ENCODE data around the gene CDC45. TPM values are rescaled to one million over a fixed set of nuclear protein-coding genes. Genes with fewer than 3 reads are reported as not detected.

Gene CDC45
- total and polyA plus RNA-seq, 2 donors (not counting 1 experiment from before 2014, with no cell fraction given): 3.8 to 12.0 TPM

DNA sequence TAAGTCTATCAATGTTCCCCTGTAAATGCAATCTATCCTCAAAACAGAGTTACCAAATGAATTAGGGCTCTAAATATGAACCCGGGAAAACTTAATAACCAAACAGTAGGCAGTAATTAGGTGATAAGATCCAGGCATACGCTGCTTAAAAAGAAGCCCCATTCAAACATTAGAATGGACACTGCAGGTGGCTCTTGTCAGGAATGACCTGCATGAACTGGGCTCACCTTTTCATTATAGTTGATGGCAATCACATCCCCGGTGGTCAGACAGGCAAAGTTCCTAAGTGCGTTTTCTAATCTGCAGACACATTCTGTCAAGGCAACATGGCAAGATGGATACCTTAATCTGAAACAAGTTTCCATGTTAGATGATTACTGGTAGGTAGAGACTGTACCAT is 14.7 kb upstream of the CDC45 start:
- TF ChIP-seq EZH2 (IDR thresholded peaks at IDR 0.05; ENCODE audit: low read length, missing control alignments): no peak
- TF ChIP-seq, protein P1, sequence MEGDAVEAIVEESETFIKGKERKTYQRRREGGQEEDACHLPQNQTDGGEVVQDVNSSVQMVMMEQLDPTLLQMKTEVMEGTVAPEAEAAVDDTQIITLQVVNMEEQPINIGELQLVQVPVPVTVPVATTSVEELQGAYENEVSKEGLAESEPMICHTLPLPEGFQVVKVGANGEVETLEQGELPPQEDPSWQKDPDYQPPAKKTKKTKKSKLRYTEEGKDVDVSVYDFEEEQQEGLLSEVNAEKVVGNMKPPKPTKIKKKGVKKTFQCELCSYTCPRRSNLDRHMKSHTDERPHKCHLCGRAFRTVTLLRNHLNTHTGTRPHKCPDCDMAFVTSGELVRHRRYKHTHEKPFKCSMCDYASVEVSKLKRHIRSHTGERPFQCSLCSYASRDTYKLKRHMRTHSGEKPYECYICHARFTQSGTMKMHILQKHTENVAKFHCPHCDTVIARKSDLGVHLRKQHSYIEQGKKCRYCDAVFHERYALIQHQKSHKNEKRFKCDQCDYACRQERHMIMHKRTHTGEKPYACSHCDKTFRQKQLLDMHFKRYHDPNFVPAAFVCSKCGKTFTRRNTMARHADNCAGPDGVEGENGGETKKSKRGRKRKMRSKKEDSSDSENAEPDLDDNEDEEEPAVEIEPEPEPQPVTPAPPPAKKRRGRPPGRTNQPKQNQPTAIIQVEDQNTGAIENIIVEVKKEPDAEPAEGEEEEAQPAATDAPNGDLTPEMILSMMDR (conservative IDR thresholded peaks at IDR 0.05 in 1 of 2, IDR thresholded peaks at IDR 0.05 in 1 of 2; ENCODE audit: low read depth in 1 of 2, low read length in 2 of 2): no peak
- H3K36me3 ChIP-seq (ENCODE audit: control insufficient read depth, insufficient read depth, low read length): peaks cover 22% of the 10 kb centered on the region

DNA sequence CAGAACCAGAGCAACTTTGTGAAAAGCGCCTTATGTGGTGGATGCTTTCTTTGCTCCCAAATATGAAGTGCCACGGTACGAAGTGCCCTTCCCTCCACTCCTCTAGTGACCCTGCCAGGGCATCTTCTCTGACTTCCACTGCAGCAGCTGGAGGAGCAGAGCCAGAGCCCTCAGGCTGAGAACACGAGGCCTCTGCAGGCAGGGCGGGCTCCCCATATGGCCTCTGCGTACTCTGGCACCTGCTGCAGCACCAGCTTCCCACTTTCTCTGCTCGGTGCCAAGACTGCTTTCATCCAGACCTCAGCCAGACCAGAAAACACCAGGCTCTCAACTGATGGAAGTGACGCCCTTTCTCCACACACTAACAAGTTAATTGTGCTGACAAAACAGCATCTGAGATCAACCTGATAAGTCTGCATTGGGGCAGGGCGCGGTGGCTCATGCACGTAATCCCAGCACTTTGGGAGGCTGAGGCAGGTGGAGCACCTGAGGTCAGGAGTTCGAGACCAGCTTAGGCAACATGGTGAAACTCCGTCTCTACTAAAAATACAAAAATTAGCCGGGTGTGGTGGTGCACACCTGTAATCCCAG is 13.5 kb upstream of the CDC45 start:
- Histone ChIP-seq H3K27ac (ENCODE audit: insufficient read depth, low read length) (no peak overlapping the region), H3K36me3 (ENCODE audit: control insufficient read depth, insufficient read depth, low read length) (peaks cover 28% of the 10 kb centered on the region), H3K9ac (ENCODE audit: insufficient read depth, low read length) (no peak overlapping the region), H3K4me2 (ENCODE audit: extremely low read depth, insufficient read depth, low read length) (no peak overlapping the region), H3K9me3 (ENCODE audit: control insufficient read depth, insufficient read depth, low read depth, low read length) (no peaks in the 10 kb centered on the region), H4K20me1 (ENCODE audit: control insufficient read depth, extremely low read depth, insufficient read depth, low read length) (no peaks in the 10 kb centered on the region), H2AFZ (ENCODE audit: low read length) (no peak overlapping the region), H3K4me3 (replicated peaks in 1 of 4; ENCODE audit: control extremely low read depth in 1 of 4, insufficient read depth in 1 of 4, low read depth in 3 of 4, low read length in 4 of 4) (no peak overlapping the region), H3K79me2 (ENCODE audit: control insufficient read depth, insufficient read depth, low read length) (no peaks in the 10 kb centered on the region), H3K27me3 (ENCODE audit: control insufficient read depth, insufficient read depth, low read length) (no peaks in the 10 kb centered on the region), H3K4me1 (ENCODE audit: control insufficient read depth, extremely low read depth, insufficient read depth, low read length) (peaks cover 7% of the 10 kb centered on the region)
- no peak for DNase-seq (ENCODE audit: low read depth in 2 of 2)
- TF ChIP-seq, protein P1 (conservative IDR thresholded peaks at IDR 0.05 in 1 of 2, IDR thresholded peaks at IDR 0.05 in 1 of 2; ENCODE audit: low read depth in 1 of 2, low read length in 2 of 2): no peak
- TF ChIP-seq EZH2 (IDR thresholded peaks at IDR 0.05; ENCODE audit: low read length, missing control alignments): no peak

More for the DNA sequence above, 14.7 kb upstream of the CDC45 start:
- no peak for DNase-seq (ENCODE audit: low read depth in 2 of 2)
- no peaks in the 10 kb centered on the region for H3K79me2 ChIP-seq (ENCODE audit: control insufficient read depth, insufficient read depth, low read length)
- no peak overlapping the region for H2AFZ ChIP-seq (ENCODE audit: low read length)
- no peaks in the 10 kb centered on the region for H4K20me1 ChIP-seq (ENCODE audit: control insufficient read depth, extremely low read depth, insufficient read depth, low read length)
- no peak overlapping the region for H3K9ac ChIP-seq (ENCODE audit: insufficient read depth, low read length)
- no peak overlapping the region for H3K27ac ChIP-seq (ENCODE audit: insufficient read depth, low read length)
- H3K4me3 ChIP-seq (replicated peaks in 1 of 4; ENCODE audit: control extremely low read depth in 1 of 4, insufficient read depth in 1 of 4, low read depth in 3 of 4, low read length in 4 of 4): no peak overlapping the region
- no peaks in the 10 kb centered on the region for H3K27me3 ChIP-seq (ENCODE audit: control insufficient read depth, insufficient read depth, low read length)
- H3K9me3 ChIP-seq (ENCODE audit: control insufficient read depth, insufficient read depth, low read depth, low read length): no peaks in the 10 kb centered on the region
- H3K4me1 ChIP-seq (ENCODE audit: control insufficient read depth, extremely low read depth, insufficient read depth, low read length): peaks cover 7% of the 10 kb centered on the region
- H3K4me2 ChIP-seq (ENCODE audit: extremely low read depth, insufficient read depth, low read length): no peak overlapping the region

DNA sequence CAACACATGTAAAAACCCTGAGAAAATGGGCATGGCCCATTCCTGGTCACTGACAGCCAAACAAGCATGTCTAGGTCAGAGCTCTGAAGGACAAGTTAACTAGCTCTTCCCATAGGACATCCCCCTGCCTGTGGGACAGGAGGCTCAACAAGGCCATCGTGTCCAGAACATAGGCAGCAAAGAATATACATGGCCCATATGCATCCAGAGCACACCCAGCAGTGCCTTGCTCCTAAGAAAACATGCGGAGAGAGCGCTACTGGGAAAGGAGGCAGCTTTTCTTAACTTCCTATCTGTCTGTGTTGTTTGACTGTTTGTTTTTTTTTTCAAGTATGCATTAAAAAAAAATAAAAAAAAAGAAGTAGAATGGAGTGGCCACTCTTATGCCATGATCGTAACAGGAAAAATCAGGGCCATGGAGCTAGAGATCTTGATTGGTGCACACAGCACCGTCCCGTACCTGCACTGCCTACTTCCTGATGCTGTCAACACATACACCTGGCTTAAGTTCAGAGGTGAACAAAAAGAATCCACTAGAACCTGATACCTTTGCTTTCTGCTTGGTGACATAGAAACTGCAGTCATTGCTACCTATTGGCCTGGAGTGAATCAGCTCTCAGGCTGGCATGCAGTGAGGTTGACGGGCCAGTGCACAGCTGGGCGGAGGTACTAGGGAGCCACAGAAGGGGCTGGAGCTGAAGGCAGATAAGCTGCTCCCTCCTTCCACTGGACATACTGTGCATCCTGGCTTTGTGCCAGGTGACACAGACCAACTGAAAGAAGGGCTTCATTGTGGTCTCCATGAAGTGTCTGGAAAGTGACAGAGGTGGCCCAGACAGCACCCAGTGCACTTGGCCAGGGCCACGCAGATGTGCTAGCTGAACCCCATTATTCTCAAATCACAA is 12.6 kb upstream of the CDC45 start:
- Histone ChIP-seq H4K20me1 (ENCODE audit: control insufficient read depth, extremely low read depth, insufficient read depth, low read length) (no peaks in the 10 kb centered on the region), H3K27me3 (ENCODE audit: control insufficient read depth, insufficient read depth, low read length) (no peaks in the 10 kb centered on the region), H3K4me1 (ENCODE audit: control insufficient read depth, extremely low read depth, insufficient read depth, low read length) (peaks cover 7% of the 10 kb centered on the region), H3K4me3 (replicated peaks in 1 of 4; ENCODE audit: control extremely low read depth in 1 of 4, insufficient read depth in 1 of 4, low read depth in 3 of 4, low read length in 4 of 4) (no peak overlapping the region), H3K79me2 (ENCODE audit: control insufficient read depth, insufficient read depth, low read length) (no peaks in the 10 kb centered on the region), H3K9ac (ENCODE audit: insufficient read depth, low read length) (no peak overlapping the region), H3K4me2 (ENCODE audit: extremely low read depth, insufficient read depth, low read length) (no peak overlapping the region), H3K36me3 (ENCODE audit: control insufficient read depth, insufficient read depth, low read length) (peaks cover 34% of the 10 kb centered on the region), H3K27ac (ENCODE audit: insufficient read depth, low read length) (no peak overlapping the region), H2AFZ (ENCODE audit: low read length) (no peak overlapping the region), H3K9me3 (ENCODE audit: control insufficient read depth, insufficient read depth, low read depth, low read length) (no peaks in the 10 kb centered on the region)
- no peak for DNase-seq (ENCODE audit: low read depth in 2 of 2)
- TF ChIP-seq, protein P1 (conservative IDR thresholded peaks at IDR 0.05 in 1 of 2, IDR thresholded peaks at IDR 0.05 in 1 of 2; ENCODE audit: low read depth in 1 of 2, low read length in 2 of 2): no peak
- no peak for TF ChIP-seq EZH2 (IDR thresholded peaks at IDR 0.05; ENCODE audit: low read length, missing control alignments)

All from fibroblast of lung (primary cell).